ENCODE measurements around the gene NUDT3.

Gene NUDT3

GRCh38 chr6:34249469-34250261, 142.8 kb downstream of the NUDT3 start:
- H3K4me2 ChIP-seq (ENCODE audit: low read length), result peak overlapping the region; percentile 97
- peak overlapping the region; percentile 85 for H3K9ac ChIP-seq
- H3K36me3 ChIP-seq (ENCODE audit: control insufficient read depth, insufficient read depth, low read length), result no peaks in the 10 kb centered on the region
- H3K27ac ChIP-seq, result peak overlapping the region; percentile 60
- TF ChIP-seq CTCF (IDR thresholded peaks at IDR 0.05), result no peak
- no peaks in the 10 kb centered on the region for H3K27me3 ChIP-seq (ENCODE audit: control insufficient read depth, insufficient read depth, low read length)
- H3K4me3 ChIP-seq (ENCODE audit: low read depth, low read length), result peak overlapping the region; percentile 76
- peak overlapping the region; percentile 100 for H2AFZ ChIP-seq
- H3K79me2 ChIP-seq, result no peaks in the 10 kb centered on the region
- H3K9me3 ChIP-seq (ENCODE audit: control insufficient read depth, low read length), result no peaks in the 10 kb centered on the region
- peaks cover 4% of the 10 kb centered on the region for H3K4me1 ChIP-seq

GRCh38 chr6:34248727-34249468, 143.6 kb downstream of the NUDT3 start, which contains the start of gene SMIM29:
SMIM29 (minus strand) TSS chr6:34249006; CDS start chr6:34247791, 1,215 bp downstream.
- Histone ChIP-seq H3K4me2 (ENCODE audit: low read length) (peak within 1 kb of the TSS; percentile 97), H3K27ac (peak within 1 kb of the TSS; percentile 60), H3K9me3 (ENCODE audit: control insufficient read depth, low read length) (no peaks in the 10 kb centered on the region), H3K79me2 (no peaks in the 10 kb centered on the region), H3K9ac (peak within 1 kb of the TSS; percentile 85), H3K4me1 (peaks cover 4% of the 10 kb centered on the region), H3K36me3 (ENCODE audit: control insufficient read depth, insufficient read depth, low read length) (no peaks in the 10 kb centered on the region), H3K4me3 (ENCODE audit: low read depth, low read length) (peak within 1 kb of the TSS; percentile 76), H3K27me3 (ENCODE audit: control insufficient read depth, insufficient read depth, low read length) (no peaks in the 10 kb centered on the region), H2AFZ (peak within 1 kb of the TSS; percentile 100)
- TF ChIP-seq CTCF (IDR thresholded peaks at IDR 0.05), result peak; percentile 96

- no peaks in the 10 kb centered on the region for H3K27me3 ChIP-seq (ENCODE audit: control insufficient read depth, insufficient read depth, low read length)
- H3K9me3 ChIP-seq (ENCODE audit: control insufficient read depth, low read length), result no peaks in the 10 kb centered on the region
- peak overlapping the region; percentile 93 for H3K4me2 ChIP-seq (ENCODE audit: low read length)
- no peaks in the 10 kb centered on the region for H3K79me2 ChIP-seq
- no peak overlapping the region for H3K9ac ChIP-seq
- peak overlapping the region; percentile 76 for H3K4me3 ChIP-seq (ENCODE audit: low read depth, low read length)
- H3K36me3 ChIP-seq (ENCODE audit: control insufficient read depth, insufficient read depth, low read length), result no peaks in the 10 kb centered on the region
- peaks cover 4% of the 10 kb centered on the region for H3K4me1 ChIP-seq
- H3K27ac ChIP-seq, result peak overlapping the region; percentile 60
- TF ChIP-seq CTCF (IDR thresholded peaks at IDR 0.05), result no peak
- peak overlapping the region; percentile 100 for H2AFZ ChIP-seq
Observed at GRCh38 chr6:34248198-34248726, 144.2 kb downstream of the NUDT3 start.

- H3K9ac ChIP-seq, result no peak overlapping the region
- TF ChIP-seq CTCF (IDR thresholded peaks at IDR 0.05), result no peak
Observed at GRCh38 chr6:34247481-34248197, 144.8 kb downstream of the NUDT3 start.

More at GRCh38 chr6:34247481-34248197, 144.8 kb downstream of the NUDT3 start:
- Histone ChIP-seq H3K4me2 (ENCODE audit: low read length) (no peak overlapping the region), H3K9me3 (ENCODE audit: control insufficient read depth, low read length) (no peaks in the 10 kb centered on the region), H3K36me3 (ENCODE audit: control insufficient read depth, insufficient read depth, low read length) (no peaks in the 10 kb centered on the region), H2AFZ (no peak overlapping the region), H3K27ac (peak overlapping the region; percentile 60), H3K79me2 (no peaks in the 10 kb centered on the region), H3K27me3 (ENCODE audit: control insufficient read depth, insufficient read depth, low read length) (no peaks in the 10 kb centered on the region), H3K4me1 (peaks cover 4% of the 10 kb centered on the region), H3K4me3 (ENCODE audit: low read depth, low read length) (no peak overlapping the region)
